ENCODE data around the gene AQP6. TPM values are rescaled to one million over a fixed set of nuclear protein-coding genes. Genes with fewer than 3 reads are reported as not detected.

The AQP6 gene
- total and polyA plus RNA-seq, 10 of the 15 experiments (the other 5 are each of a cell fraction or from before 2014, with no cell fraction given) = not detected

DNA sequence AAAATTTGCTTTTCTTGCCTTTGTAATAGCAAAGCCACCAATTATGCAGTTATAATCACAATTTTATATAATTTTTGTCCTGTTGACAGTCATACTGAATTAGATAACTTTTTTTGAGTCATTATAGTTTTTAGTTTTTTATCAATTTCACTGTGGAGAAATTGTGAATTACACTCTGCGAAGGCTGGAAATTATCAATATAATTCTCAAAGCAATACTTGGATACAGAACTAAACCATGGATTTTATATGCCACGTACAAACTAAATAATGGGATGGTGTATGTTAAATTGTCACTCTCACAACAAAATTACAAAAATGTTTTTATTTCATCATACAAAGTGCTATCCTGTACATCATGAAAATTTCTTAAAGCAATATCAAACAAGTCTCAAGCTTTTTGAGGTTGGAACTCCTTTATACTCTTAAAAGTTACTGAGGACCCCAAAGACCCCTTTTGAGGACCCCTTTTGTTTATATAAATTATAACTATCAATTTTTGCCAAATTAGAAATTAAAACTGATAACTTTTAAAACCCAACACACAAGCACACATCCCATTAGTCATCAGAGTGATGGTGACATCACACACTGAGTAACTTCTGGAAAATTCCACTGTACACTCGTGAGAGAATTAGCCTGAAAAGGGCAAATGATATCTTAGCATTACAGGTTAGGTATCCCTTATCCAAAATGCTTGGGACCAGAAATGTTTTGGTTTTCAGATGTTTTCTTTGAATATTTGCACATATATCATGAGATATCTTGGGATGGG lies 42.0 kb upstream of the AQP6 start:
- DNase-seq (ENCODE audit: low read depth, low spot score) (no peak), FAIRE-seq (no peak), ATAC-seq (no peak)
- 28% methylated on average over 3 of the region's 3 CpGs for WGBS (ENCODE audit: insufficient coverage, insufficient replicate concordance, low lambda C conversion rate, missing lambda C conversion rate)
- Histone ChIP-seq H3K4me3 (no peak overlapping the region), H3K79me2 (ENCODE audit: control insufficient read depth, insufficient read depth, low read length) (no peaks in the 10 kb centered on the region), H4K20me1 (ENCODE audit: control insufficient read depth, insufficient read depth) (no peaks in the 10 kb centered on the region), H3K27me3 (replicated peaks in 1 of 2; ENCODE audit: control insufficient read depth in 2 of 2, insufficient read depth in 2 of 2, low read length in 1 of 2) (peaks cover 1 to 3% of the 10 kb centered on the region in 2 experiments; a peak in 2 of 4 replicates), H3K9ac (ENCODE audit: control insufficient read depth, insufficient read depth, low read length) (no peak overlapping the region), H3K4me1 (ENCODE audit: control insufficient read depth, insufficient read depth, low read length) (no peaks in the 10 kb centered on the region), H3K9me3 (replicated peaks; ENCODE audit: control insufficient read depth, insufficient read depth, low read length) (no peaks in the 10 kb centered on the region), H3K4me2 (ENCODE audit: control insufficient read depth, insufficient read depth) (no peak overlapping the region), H3K27ac (ENCODE audit: control insufficient read depth, insufficient read depth) (no peak overlapping the region), H2AFZ (ENCODE audit: control insufficient read depth, low read depth, low read length) (no peak overlapping the region), H3K36me3 (ENCODE audit: control insufficient read depth in 2 of 2, insufficient read depth in 2 of 2, low read length in 1 of 2) (no peaks in the 10 kb centered on the region)
- BruUV-seq (replicated peaks) = no TSS peak
- in situ Hi-C loops (cut with MboI) = no loop called here
- ChIA-PET POLR2A (no interaction called here), CTCF (interaction anchor here (4.2 kb wide), 1 partner anchor 15 kb away, joined by 30 read pairs; no protein-coding TSS in a partner anchor), SMC1A (ENCODE audit: uncharacterized antibody, unreplicated experiment) (no interaction called here), RAD21 (ENCODE audit: unreplicated experiment) (no interaction called here)
- no peak for TF ChIP-seq ZNF24 (IDR thresholded peaks at IDR 0.05)
- no peak for TF ChIP-seq RELA (IDR thresholded peaks at IDR 0.05; ENCODE audit: borderline replicate concordance, partially characterized antibody)
- no peak for TF ChIP-seq BHLHE40 (IDR thresholded peaks at IDR 0.05; ENCODE audit: borderline replicate concordance in 1 of 2, low read depth in 2 of 2, low read length in 1 of 2)
- TF ChIP-seq, protein P1, sequence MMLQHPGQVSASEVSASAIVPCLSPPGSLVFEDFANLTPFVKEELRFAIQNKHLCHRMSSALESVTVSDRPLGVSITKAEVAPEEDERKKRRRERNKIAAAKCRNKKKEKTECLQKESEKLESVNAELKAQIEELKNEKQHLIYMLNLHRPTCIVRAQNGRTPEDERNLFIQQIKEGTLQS (IDR thresholded peaks at IDR 0.05; ENCODE audit: borderline replicate concordance, extremely low read depth, low read depth, low read length) = no peak
- no peak for TF ChIP-seq JUNB (IDR thresholded peaks at IDR 0.05)
- TF ChIP-seq BCL11A (IDR thresholded peaks at IDR 0.05; ENCODE audit: low read depth, low read length) = no peak
- no peak for TF ChIP-seq TAF1 (IDR thresholded peaks at IDR 0.05; ENCODE audit: borderline replicate concordance, low read depth, low read length)
- TF ChIP-seq JUND (IDR thresholded peaks at IDR 0.05; ENCODE audit: low read depth, low read length) = no peak
- intact Hi-C loops (cut with micrococcal nuclease; ENCODE audit: unreplicated experiment) = no loop called here
